Kidney (tissue), 14 donors: ENCODE results near the gene ASB1. TPM values are rescaled to one million over a fixed set of nuclear protein-coding genes. Genes with fewer than 3 reads are reported as not detected.

Experiments used
- DNase-seq, 5 donors: peaks; one replicate each; pipeline ENCODE4 v3.0.0-alpha.2; 2013 to 2020
- FAIRE-seq: peaks from 2 replicates; lab custom pipeline; 2012; peaks lifted over from hg19 to GRCh38; lab: Jason Lieb, UNC
- H3K27ac ChIP-seq, 2 donors: one replicate each; pipeline ENCODE4 v1.7.0; 2013; ENCODE audit warnings: low read depth in 2 of 2, low read length in 2 of 2, inconsistent platforms in 1 of 2
- H3K27me3 ChIP-seq: one replicate; pipeline ENCODE4 v1.7.1; 2013; ENCODE audit warnings: low read length, inconsistent platforms; ENCODE audit not compliant: control insufficient read depth, insufficient read depth
- H3K36me3 ChIP-seq, 3 donors: one replicate each; pipeline versions ENCODE4 v1.7.0 to v1.7.1; 2013; ENCODE audit warnings: low read length in 3 of 3, control low read depth in 1 of 3, inconsistent platforms in 1 of 3; ENCODE audit not compliant: insufficient read depth in 3 of 3, control insufficient read depth in 2 of 3
- H3K4me1 ChIP-seq, 3 donors: one replicate each; pipeline versions ENCODE4 v1.7.0 to v1.7.1; 2013; ENCODE audit warnings: low read length in 3 of 3, inconsistent platforms in 1 of 3, low read depth in 1 of 3; ENCODE audit not compliant: control insufficient read depth in 2 of 3, insufficient read depth in 2 of 3
- H3K4me3 ChIP-seq, 3 donors: one replicate each; pipeline versions ENCODE4 v1.7.0 to v1.8.1; 2013; ENCODE audit warnings: low read length in 3 of 3, control low read depth in 1 of 3, inconsistent platforms in 1 of 3
- H3K9ac ChIP-seq, 3 donors: one replicate each; pipeline versions ENCODE4 v1.7.0 to v1.7.1; 2013; ENCODE audit warnings: low read length in 3 of 3, control low read depth in 1 of 3, inconsistent platforms in 1 of 3
- H3K9me3 ChIP-seq, 3 donors: one replicate each; pipeline versions ENCODE4 v1.7.0 to v1.7.1; 2013; ENCODE audit warnings: low read length in 3 of 3, control low read depth in 1 of 3, inconsistent platforms in 1 of 3; ENCODE audit not compliant: control insufficient read depth in 2 of 3, insufficient read depth in 1 of 3
- intact Hi-C: fragments of 100-400 bp; cut with DNase I; formaldehyde crosslinking; loops from one replicate; pipeline ENCODE4 v1.11.1; 2022
- polyA plus RNA-seq: library from polyadenylated mRNA; stranded (reverse); fragments of 350-450 nt; fragmentation: Illumina TruSeq; extraction: RNeasy Lipid Tissue Mini Kit (QIAGEN cat#74804); gene quantifications from one replicate; pipeline ENCODE4 v1.2.3, GENCODE V29; 2014; ENCODE audit warnings: low read depth, low replicate concordance; ENCODE audit not compliant: insufficient read depth
- total RNA-seq: library from RNA; stranded (reverse); fragmentation: NEBNext Ultra II Directional; extraction: Animal tissue kit (Norgen Biotek cat#: 25700); gene quantifications from one replicate; pipeline ENCODE4 v1.2.1, GENCODE V29; 2021
- TF ChIP-seq, protein P1 (sequence below): IDR thresholded peaks from 3 replicates; pipeline ENCODE4 v1.5.1; 2012; ENCODE audit warnings: mild to moderate bottlenecking, moderate library complexity, borderline replicate concordance; ENCODE audit not compliant: insufficient read depth; ENCODE audit errors: extremely low read depth
- donor health status: control.
- donor health status: control.
- donor health status: control.
- donor health status: control.
- donor health status: control.
- donor health status: DM: yes; HTN: yes; CAD: no.
- donor health status: Normal renal cell carcinoma (clear cell type).

Gene ASB1
- total and polyA plus RNA-seq, 2 donors from 2014 or later: 28.1 to 29.4 TPM

DNA sequence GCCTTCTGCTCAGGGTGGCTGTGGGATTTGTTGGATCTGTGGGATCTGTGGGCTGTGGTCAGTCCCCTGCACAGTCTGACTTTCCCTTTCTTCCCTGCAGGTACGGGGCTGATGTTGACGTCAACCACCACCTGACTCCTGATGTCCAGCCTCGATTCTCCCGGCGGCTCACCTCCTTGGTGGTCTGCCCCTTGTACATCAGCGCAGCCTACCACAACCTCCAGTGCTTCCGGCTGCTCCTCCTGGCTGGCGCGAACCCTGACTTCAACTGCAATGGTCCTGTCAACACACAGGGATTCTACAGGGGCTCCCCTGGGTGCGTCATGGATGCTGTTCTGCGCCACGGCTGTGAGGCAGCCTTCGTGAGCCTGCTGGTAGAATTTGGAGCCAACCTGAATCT lies 17.5 kb downstream of the ASB1 start:
- H3K4me3 ChIP-seq: no peak overlapping the region
- peaks cover 0 to 7% (median 0%) of the 10 kb centered on the region in 3 donors for H3K4me1 ChIP-seq
- intact Hi-C loops: no loop called here
- TF ChIP-seq, protein P1, sequence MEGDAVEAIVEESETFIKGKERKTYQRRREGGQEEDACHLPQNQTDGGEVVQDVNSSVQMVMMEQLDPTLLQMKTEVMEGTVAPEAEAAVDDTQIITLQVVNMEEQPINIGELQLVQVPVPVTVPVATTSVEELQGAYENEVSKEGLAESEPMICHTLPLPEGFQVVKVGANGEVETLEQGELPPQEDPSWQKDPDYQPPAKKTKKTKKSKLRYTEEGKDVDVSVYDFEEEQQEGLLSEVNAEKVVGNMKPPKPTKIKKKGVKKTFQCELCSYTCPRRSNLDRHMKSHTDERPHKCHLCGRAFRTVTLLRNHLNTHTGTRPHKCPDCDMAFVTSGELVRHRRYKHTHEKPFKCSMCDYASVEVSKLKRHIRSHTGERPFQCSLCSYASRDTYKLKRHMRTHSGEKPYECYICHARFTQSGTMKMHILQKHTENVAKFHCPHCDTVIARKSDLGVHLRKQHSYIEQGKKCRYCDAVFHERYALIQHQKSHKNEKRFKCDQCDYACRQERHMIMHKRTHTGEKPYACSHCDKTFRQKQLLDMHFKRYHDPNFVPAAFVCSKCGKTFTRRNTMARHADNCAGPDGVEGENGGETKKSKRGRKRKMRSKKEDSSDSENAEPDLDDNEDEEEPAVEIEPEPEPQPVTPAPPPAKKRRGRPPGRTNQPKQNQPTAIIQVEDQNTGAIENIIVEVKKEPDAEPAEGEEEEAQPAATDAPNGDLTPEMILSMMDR: no peak
- no peaks in the 10 kb centered on the region for H3K27me3 ChIP-seq
- H3K36me3 ChIP-seq: peaks cover 0 to 35% (median 33%) of the 10 kb centered on the region in 3 donors
- no peaks in the 10 kb centered on the region for H3K9me3 ChIP-seq
- no peak overlapping the region for H3K9ac ChIP-seq
- H3K27ac ChIP-seq: no peak overlapping the region
- DNase-seq: no peak
- FAIRE-seq: no peak

DNA sequence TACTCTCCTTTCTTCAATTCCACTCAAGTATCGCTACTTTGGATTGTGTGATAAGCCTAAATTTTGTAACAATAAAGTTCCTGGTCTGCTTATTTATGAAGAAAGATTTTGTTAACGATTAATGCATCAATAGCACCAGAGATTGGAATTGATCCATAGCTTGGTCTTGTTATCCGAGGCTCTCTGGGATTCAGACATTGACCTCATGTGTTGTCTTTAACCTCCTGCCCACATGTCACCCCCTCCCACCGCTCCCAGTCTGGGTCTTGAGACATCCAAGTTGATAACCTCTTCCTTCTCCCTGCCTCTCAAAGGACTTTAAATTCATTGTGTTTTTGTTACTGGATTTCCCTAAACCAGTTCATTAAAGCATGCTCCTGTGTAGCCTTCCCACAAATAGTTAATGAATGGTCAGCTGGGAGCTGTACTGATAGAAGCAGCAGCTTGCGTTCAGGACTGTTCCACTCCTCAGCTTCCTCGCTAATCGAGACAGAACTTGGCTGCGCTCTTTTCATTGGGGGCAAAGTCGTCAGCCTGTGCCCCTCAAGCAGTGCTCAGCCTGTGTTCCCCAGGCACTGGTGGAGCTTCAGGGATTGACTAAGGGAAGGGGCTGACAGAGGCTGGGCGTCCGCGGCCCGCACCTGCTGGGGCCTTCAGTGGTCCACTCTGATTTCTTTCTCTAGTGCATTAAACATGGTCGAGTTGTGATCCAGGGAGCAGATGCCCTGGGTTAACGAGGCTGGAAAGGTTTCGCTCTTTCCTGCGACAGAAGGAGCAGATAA lies 18.9 kb downstream of the ASB1 start:
- no peak for DNase-seq
- FAIRE-seq: no peak
- no peak overlapping the region for H3K27ac ChIP-seq
- peaks cover 2 to 35% (median 29%) of the 10 kb centered on the region in 3 donors for H3K36me3 ChIP-seq
- no peaks in the 10 kb centered on the region for H3K9me3 ChIP-seq
- H3K4me1 ChIP-seq: peaks cover 0 to 3% (median 0%) of the 10 kb centered on the region in 3 donors
- intact Hi-C loops: no loop called here
- no peak overlapping the region for H3K9ac ChIP-seq
- H3K27me3 ChIP-seq: no peaks in the 10 kb centered on the region
- TF ChIP-seq, protein P1: no peak
- no peak overlapping the region for H3K4me3 ChIP-seq

DNA sequence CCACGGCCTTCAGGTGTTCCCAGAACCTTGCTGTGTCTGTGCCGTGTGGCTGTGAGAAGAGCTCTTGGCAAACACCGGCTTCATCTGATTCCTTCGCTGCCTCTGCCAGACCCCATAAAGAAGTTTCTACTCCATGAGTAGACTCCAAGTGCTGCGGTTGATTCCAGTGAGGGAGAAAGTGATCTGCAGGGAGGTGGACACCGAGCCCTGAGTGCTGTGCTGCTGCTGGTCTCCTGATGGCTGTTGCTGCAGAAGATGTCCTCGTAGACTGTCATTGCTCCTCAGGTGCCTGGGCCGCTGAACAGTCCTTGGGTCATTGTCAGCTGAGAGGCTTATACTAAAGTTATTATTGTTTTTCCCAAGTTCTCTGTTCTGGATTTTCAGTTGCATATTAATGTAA lies 19.6 kb downstream of the ASB1 start:
- H3K27ac ChIP-seq: no peak overlapping the region
- H3K9ac ChIP-seq: no peak overlapping the region
- peaks cover 0 to 3% (median 0%) of the 10 kb centered on the region in 3 donors for H3K4me1 ChIP-seq
- intact Hi-C loops: no loop called here
- FAIRE-seq (no peak), DNase-seq (no peak)
- H3K4me3 ChIP-seq: no peak overlapping the region
- no peaks in the 10 kb centered on the region for H3K9me3 ChIP-seq
- H3K27me3 ChIP-seq: no peaks in the 10 kb centered on the region
- TF ChIP-seq, protein P1: no peak
- H3K36me3 ChIP-seq: peaks cover 2 to 35% (median 29%) of the 10 kb centered on the region in 3 donors
